ENCODE results near the gene TBX1.

TBX1 gene

GRCh38 chr22:19797086-19798002 is 36.8 kb downstream of the TBX1 start:
- in situ Hi-C loops (cut with MboI; ENCODE audit: low sequenced_read_pairs), result no loop called here

GRCh38 chr22:19798003-19798665 is 37.6 kb downstream of the TBX1 start:
- in situ Hi-C loops (cut with MboI; ENCODE audit: low sequenced_read_pairs), result no loop called here

GRCh38 chr22:19798891-19799293 is 38.3 kb downstream of the TBX1 start:
- in situ Hi-C loops (cut with MboI; ENCODE audit: low sequenced_read_pairs), result no loop called here

- in situ Hi-C loops (cut with MboI; ENCODE audit: low sequenced_read_pairs), result no loop called here
These were observed 39.0 kb downstream of the TBX1 start for GRCh38 chr22:19799322-19800190.

GRCh38 chr22:19800306-19800705 is 39.7 kb downstream of the TBX1 start:
- in situ Hi-C loops (cut with MboI; ENCODE audit: low sequenced_read_pairs), result no loop called here

GRCh38 chr22:19800761-19801244 is 40.2 kb downstream of the TBX1 start:
- in situ Hi-C loops (cut with MboI; ENCODE audit: low sequenced_read_pairs), result no loop called here

GRCh38 chr22:19801340-19802000 is 40.9 kb downstream of the TBX1 start:
- in situ Hi-C loops (cut with MboI; ENCODE audit: low sequenced_read_pairs), result no loop called here

- in situ Hi-C loops (cut with MboI; ENCODE audit: low sequenced_read_pairs), result no loop called here
These were observed 41.7 kb downstream of the TBX1 start for GRCh38 chr22:19802001-19802893.

DNA sequence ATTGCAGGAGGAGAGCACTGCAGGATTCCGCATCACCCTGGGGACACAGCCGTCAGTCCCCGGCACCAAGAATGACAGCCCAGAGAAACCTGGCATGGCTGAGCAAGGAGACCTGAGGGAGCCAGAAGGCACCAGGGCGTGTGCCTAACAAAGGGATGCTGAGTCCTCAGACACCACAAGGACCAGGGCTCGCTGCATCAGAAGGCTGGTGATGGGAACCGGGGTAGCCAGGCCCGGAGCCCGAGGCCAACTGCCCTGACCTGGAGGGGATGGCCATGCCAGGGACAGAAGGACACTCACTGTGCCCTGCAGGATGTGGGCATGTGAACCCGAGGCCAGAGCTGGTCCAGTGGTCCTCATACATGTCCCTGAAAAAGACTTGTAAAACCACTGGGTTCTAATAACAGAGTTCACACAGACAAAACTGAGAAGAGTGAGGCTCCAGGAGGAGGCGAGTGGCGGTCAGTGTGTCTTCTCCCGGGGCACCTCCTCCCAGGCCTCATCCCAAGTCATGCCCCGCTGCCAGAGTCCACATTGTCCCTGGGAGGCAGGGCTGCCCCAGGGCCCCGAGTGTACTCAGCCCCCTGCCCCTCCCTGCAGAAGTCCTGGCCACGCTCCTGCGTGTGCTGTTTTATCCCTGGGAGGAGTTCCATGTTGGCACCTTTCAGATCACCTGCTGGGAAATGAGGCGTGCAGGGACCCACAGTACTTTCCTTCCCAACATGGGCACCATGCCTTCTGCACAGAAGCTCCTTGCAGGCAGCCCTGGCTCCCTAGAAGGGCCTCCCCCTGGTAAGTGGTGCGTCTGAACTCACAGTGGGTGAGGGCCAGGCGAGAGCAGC is 42.5 kb downstream of the TBX1 start:
- in situ Hi-C loops (cut with MboI; ENCODE audit: low sequenced_read_pairs), result no loop called here

DNA sequence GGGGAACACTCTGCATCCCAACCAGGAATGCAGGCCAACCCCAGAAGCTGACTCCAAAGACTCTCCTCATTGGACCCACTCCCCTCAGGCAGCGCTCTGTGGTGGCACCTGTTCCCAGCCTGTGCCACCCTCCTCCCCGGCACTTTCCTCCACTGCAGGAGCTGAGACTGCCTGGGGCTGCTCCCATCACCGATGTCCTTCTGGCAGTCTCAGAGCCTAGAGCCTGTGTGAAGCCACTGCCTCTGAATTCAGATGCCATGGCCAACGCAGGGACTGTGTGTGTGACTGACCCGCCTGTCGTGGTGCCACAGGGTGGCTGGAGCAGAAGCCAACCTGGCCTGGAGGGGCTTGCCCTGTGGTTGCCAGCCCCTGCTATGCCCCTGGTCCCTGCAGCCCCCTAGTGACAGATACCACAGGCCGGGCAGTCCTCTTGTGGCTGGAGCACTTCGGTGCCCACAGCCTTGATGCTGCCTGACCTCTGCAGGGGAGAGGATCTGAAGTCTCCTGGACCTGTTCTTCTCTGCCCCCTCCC is 43.2 kb downstream of the TBX1 start:
- in situ Hi-C loops (cut with MboI; ENCODE audit: low sequenced_read_pairs), result no loop called here

DNA sequence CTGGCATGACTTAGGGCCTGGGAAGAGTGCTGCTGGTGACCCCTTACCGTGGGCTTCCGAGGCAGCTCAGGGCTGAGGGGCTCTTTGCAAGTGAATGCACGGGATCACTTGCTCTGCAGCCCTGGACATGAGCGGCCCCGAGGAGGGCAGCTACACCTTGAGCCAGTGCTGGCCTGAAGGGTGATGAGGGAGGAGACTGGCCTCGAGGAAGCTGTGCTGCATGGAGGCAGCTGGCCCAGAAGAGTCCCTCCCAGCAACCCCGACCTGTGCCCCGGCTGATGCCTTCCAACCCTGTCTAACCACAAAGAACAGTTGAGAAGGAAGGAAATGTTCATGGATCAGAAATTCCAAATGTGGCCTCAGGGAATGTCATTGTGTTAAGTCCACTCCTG is 45.2 kb downstream of the TBX1 start:
- in situ Hi-C loops (cut with MboI; ENCODE audit: low sequenced_read_pairs), result no loop called here

DNA sequence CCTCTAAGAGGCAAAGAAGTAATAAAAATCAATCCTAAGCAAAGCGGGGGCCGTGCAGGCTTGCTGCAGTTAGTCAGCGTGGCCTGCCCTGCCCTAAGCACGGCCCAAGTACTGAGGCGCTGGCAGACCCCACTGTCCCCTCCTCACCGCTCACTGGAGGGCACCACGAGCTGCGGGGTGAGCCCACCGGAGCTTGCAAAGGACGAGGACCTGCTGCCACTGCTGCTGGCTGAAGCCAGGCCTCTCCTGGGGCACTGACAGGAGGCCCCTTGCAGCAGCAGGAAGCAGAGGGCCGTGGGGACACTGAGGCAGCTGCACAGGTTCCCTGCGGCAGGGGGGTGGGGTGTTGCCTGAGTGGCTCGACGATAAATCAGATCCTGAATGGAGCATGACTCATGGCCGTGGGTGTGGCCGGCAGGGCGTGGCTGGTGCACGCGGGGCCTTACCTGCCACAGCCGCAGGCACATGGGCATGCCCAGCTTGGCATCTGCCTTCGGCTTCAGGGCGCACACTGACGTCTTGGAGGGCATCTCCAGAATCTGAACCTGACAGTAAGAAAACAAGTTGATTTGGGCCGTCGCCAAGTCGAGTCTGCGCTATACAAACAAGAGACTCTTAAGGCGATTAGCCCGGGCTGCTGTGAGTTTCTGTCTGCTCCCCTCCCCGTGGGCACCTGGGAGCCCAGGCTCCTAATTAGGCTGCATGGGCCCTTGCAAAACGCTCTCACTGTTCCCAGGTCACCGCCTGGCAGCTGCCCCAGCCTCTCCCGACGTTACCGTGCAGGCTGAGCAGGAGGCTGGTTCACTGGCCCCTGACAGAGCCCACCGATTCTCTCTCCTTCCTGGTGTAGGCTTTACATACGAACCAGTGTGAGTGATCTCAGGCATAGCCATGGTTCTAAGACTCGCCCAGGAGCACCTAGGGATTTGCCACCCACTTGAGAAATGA is 45.9 kb downstream of the TBX1 start:
- in situ Hi-C loops (cut with MboI; ENCODE audit: low sequenced_read_pairs), result no loop called here

DNA sequence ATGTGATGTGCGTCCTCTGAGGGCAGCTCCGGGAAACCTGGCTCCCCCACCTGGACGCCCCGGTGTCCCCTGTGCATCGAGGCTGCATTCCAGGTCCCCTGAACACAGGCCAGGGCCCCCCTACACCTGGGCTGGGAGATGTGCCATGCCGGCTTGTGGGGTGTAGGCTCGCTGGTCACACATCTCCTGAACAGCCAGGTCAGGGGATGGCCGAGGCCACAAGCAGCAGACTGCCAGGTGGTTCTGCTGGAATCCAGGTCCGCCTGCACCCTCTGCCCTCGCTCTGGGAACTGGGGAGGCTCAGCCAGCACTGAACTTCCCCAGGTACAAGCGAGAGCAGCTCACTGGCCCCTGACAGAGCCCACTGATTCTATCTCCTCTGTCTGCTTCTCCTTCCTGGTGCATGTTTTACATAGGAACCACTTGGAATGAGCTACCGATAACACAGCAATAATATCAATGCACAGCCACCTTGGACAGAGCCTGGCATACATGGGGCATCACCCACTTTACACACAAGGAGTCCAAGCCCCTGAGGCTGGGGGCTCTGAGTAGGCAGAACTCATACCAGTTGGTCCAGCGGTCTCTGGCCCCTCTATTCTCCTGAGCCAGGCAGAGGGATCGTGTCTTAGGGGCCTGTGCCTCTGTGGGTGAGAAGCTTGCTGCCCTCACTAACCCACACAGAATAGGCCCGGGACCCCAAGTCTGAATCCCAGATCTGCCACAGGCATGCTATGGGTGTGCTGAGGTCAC is 46.8 kb downstream of the TBX1 start:
- in situ Hi-C loops (cut with MboI; ENCODE audit: low sequenced_read_pairs), result no loop called here

DNA sequence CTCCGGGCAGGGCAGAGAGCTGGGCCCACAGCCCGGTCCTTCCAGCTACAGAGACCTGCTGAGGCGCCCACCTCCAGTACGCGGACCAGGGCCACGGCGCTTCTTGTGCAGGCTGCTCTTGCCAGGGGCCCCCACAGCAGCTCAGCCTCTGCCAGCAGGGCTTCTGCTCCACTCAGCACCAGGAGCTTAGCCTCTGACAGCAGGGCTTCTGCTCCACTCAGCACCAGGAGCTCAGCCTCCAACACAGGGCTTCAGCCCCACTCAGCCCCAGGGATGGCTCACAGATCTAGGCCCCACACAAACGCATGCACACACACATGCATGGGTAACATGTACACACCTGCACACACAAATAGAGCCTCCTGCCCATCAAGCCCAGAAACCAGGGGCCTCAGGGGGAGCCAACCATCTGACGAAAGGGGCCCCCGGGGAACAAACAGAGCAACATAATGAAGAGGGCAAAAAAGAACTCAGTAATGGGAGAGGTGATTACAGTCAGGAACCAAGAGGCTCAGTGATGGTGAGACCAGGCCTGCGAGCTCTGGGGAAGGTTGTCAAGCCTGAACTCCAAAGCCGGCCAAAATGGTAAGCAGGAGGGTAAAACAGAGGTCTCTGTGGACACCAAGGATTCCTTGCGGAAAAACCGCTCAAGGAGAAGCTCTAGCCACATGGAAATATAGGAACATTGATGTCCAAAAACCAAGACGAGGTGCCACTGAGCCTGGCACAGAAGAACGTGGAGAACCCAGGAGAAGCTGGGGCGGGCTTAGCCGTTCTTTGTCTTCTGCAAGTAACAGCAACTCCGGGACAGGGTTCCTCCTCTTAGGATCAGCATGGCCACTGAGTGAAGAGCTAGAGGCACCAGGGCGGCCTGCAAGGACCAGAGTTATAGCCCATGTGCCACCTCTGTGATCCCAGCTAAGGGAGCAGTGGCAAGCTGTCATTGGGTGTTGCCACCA is 47.6 kb downstream of the TBX1 start:
- in situ Hi-C loops (cut with MboI; ENCODE audit: low sequenced_read_pairs), result no loop called here

DNA sequence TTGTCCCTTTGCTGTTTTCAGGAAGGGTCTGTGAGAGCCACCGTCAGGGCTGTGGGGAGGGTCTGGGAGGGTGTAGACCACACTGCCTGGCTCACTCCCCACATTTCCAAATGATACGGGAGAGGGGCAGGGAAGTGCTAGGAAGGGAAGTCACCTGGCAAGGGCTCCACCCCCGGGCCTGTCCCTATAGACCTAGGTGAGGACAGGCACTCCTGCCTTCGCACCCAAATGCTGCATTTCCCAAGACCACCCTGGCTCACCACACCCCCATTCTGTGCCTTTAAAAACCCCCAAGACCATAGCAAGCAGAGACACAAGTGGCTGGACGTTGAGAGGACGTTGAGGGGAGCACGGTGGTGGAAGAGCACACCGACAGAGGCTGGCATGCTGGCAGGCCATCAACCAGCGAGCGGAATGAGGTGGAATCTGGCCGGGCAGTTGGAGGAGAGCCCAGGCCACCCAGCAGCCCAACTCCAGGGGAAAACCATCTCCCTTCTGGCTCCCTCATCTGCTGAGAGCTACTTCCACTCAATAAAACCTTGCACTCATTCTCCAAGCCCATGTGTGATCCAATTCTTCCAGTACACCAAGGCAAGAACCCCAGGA is 48.4 kb downstream of the TBX1 start:
- in situ Hi-C loops (cut with MboI; ENCODE audit: low sequenced_read_pairs), result no loop called here
